PC-3 (cell line): Measurements from ENCODE around the gene PLXND1. TPM values are rescaled to one million over a fixed set of nuclear protein-coding genes. Genes with fewer than 3 reads are reported as not detected.

ENCODE experiments used
- ATAC-seq: fragments of 200-7000 bp; cut with Tn5 transposase; 2 replicates; pipeline ENCODE4 v1.9.1; 2020; ENCODE audit warnings: mild to moderate bottlenecking, moderate library complexity
- BruUV-seq: library from RNA; stranded (reverse); fragments of 400-500 nt; replicated peaks from 2 replicates; lab custom pipeline; 2021; lab: Mats Ljungman, UMichigan
- CTCF ChIA-PET: fragments of 300-600 bp; sonication (Branson Sonifier 250); formaldehyde crosslinking; loops from one replicate; lab custom pipeline; 2022; ENCODE audit warnings: antibody characterized with exemption; lab: Charles Lee
- POLR2A ChIA-PET: fragments of 300-600 bp; sonication (Branson Sonifier 250); formaldehyde crosslinking; loops from one replicate; lab custom pipeline; 2022; ENCODE audit warnings: antibody characterized with exemption; ENCODE audit not compliant: unreplicated experiment; lab: Charles Lee
- DNase-seq: peaks from one replicate; pipeline ENCODE4 v3.0.0-alpha.2; 2015
- H2AFZ ChIP-seq: fragments of 300-600 bp; sonication (generic); 2 replicates; pipeline ENCODE4 v1.6.0; 2016; ENCODE audit warnings: antibody characterized with exemption, low read length
- H3F3A ChIP-seq: fragments of 300-600 bp; sonication (generic); one replicate; pipeline ENCODE4 v1.6.0; 2017; ENCODE audit warnings: antibody characterized with exemption, low read length, control low read depth, mild to moderate bottlenecking; ENCODE audit not compliant: unreplicated experiment
- H3K27ac ChIP-seq: fragments of 300-600 bp; sonication (generic); 2 replicates; pipeline ENCODE4 v1.5.1; 2016; ENCODE audit warnings: mild to moderate bottlenecking, low read length
- H3K27me3 ChIP-seq: fragments of 300-600 bp; sonication (generic); 2 replicates; pipeline ENCODE4 v1.6.1; 2016; ENCODE audit warnings: low read length, mixed read lengths
- H3K36me3 ChIP-seq: fragments of 300-600 bp; sonication (generic); 2 replicates; pipeline ENCODE4 v1.6.1; 2016; ENCODE audit warnings: low read depth, mixed run types, low read length, mixed read lengths
- H3K4me1 ChIP-seq: fragments of 300-600 bp; sonication (generic); 2 replicates; pipeline ENCODE4 v1.5.1; 2016; ENCODE audit warnings: low read length; ENCODE audit not compliant: insufficient read depth
- H3K4me2 ChIP-seq: fragments of 300-600 bp; sonication (generic); 2 replicates; pipeline ENCODE4 v1.6.0; 2016; ENCODE audit warnings: low read length
- H3K4me3 ChIP-seq: fragments of 300-600 bp; sonication (generic); 2 replicates; pipeline ENCODE4 v1.5.1; 2016; ENCODE audit warnings: mild to moderate bottlenecking, low read length, mixed read lengths
- H3K79me2 ChIP-seq: fragments of 300-600 bp; sonication (generic); 2 replicates; pipeline ENCODE4 v1.6.1; 2017; ENCODE audit warnings: low read length, mixed read lengths
- H3K9ac ChIP-seq: fragments of 300-600 bp; sonication (generic); 2 replicates; pipeline ENCODE4 v1.6.0; 2016; ENCODE audit warnings: mild to moderate bottlenecking, low read length
- H3K9me2 ChIP-seq: fragments of 300-600 bp; sonication (generic); replicated peaks from 2 replicates; pipeline ENCODE4 v1.6.1; 2016; ENCODE audit warnings: mixed run types, low read length, mixed read lengths
- H3K9me3 ChIP-seq: fragments of 300-600 bp; sonication (generic); 2 replicates; pipeline ENCODE4 v1.6.1; 2016; ENCODE audit warnings: low read length, mixed read lengths
- H4K20me1 ChIP-seq: fragments of 300-600 bp; sonication (generic); 2 replicates; pipeline ENCODE4 v1.6.1; 2016; ENCODE audit warnings: low read length, mixed read lengths
- CTCF ChIP-seq: fragments of 300-600 bp; sonication (generic); conservative IDR thresholded peaks from 2 replicates; pipeline ENCODE4 v1.5.1; 2017; ENCODE audit warnings: antibody characterized with exemption, low read depth, mild to moderate bottlenecking, low read length
- EZH2 ChIP-seq: fragments of 300-600 bp; sonication (generic); IDR thresholded peaks from one replicate; pipeline ENCODE4 v1.6.1; 2017; ENCODE audit warnings: antibody characterized with exemption, mild to moderate bottlenecking, low read length; ENCODE audit not compliant: unreplicated experiment
- EZH2phosphoT487 ChIP-seq: fragments of 300-600 bp; sonication (generic); IDR thresholded peaks from 2 replicates; pipeline ENCODE4 v1.6.1; 2018; ENCODE audit warnings: mild to moderate bottlenecking, antibody characterized with exemption, low read length, borderline replicate concordance
- intact Hi-C: fragments of 100-400 bp; cut with micrococcal nuclease; formaldehyde crosslinking; loops from 2 replicates; pipeline ENCODE4 v1.9.0; 2023
- total RNA-seq: library from RNA; depleted of rRNA; stranded (reverse); fragments of >200 nt; gene quantifications from 2 replicates; pipeline ENCODE4 v1.2.3, GENCODE V29; 2014

PLXND1 gene
- total RNA-seq, 1 experiment from 2014 or later, result 19.2 TPM

- H3K9me2 ChIP-seq, result no peaks in the 10 kb centered on the region
- H3K9ac ChIP-seq, result no peak overlapping the region
- no peaks in the 10 kb centered on the region for H4K20me1 ChIP-seq
- H3K27ac ChIP-seq, result no peak overlapping the region
- DNase-seq (no peak), ATAC-seq (no peak)
- CTCF ChIA-PET, result no interaction called here
- H3K9me3 ChIP-seq, result no peaks in the 10 kb centered on the region
- H3K27me3 ChIP-seq, result no peaks in the 10 kb centered on the region
- H3K4me2 ChIP-seq, result no peak overlapping the region
- intact Hi-C loops, result no loop called here
- no peaks in the 10 kb centered on the region for H3K36me3 ChIP-seq
- H3K4me1 ChIP-seq, result no peaks in the 10 kb centered on the region
- H3K79me2 ChIP-seq, result no peaks in the 10 kb centered on the region
- no peak for TF ChIP-seq EZH2
- TF ChIP-seq CTCF, result no peak
- TF ChIP-seq EZH2phosphoT487, result no peak
- no TSS peak for BruUV-seq
- H3F3A ChIP-seq, result no peaks in the 10 kb centered on the region
- POLR2A ChIA-PET, result no interaction called here
- H3K4me3 ChIP-seq, result no peak overlapping the region
- H2AFZ ChIP-seq, result no peak overlapping the region
Observed at GRCh38 chr3:129514563-129514962, 91.9 kb downstream of the PLXND1 start.

GRCh38 chr3:129514110-129514509, 92.4 kb downstream of the PLXND1 start:
- H3K4me2 ChIP-seq, result no peak overlapping the region
- ATAC-seq, result no peak
- no peaks in the 10 kb centered on the region for H3K36me3 ChIP-seq
- H3K79me2 ChIP-seq, result no peaks in the 10 kb centered on the region
- no peak overlapping the region for H3K27ac ChIP-seq
- no peaks in the 10 kb centered on the region for H3K9me3 ChIP-seq
- CTCF ChIA-PET, result no interaction called here
- TF ChIP-seq EZH2phosphoT487, result no peak
- no peak for TF ChIP-seq EZH2
- no peak for TF ChIP-seq CTCF
- POLR2A ChIA-PET, result no interaction called here
- no peak overlapping the region for H3K4me3 ChIP-seq
- no peaks in the 10 kb centered on the region for H3F3A ChIP-seq
- no peak overlapping the region for H3K9ac ChIP-seq
- intact Hi-C loops, result no loop called here
- no peak overlapping the region for H2AFZ ChIP-seq
- H3K9me2 ChIP-seq, result no peaks in the 10 kb centered on the region
- no TSS peak for BruUV-seq
- no peaks in the 10 kb centered on the region for H3K4me1 ChIP-seq
- no peaks in the 10 kb centered on the region for H3K27me3 ChIP-seq
- H4K20me1 ChIP-seq, result no peaks in the 10 kb centered on the region
- no peak for DNase-seq

- Histone ChIP-seq H3K9me2 (no peaks in the 10 kb centered on the region), H3K4me1 (no peaks in the 10 kb centered on the region), H3F3A (no peaks in the 10 kb centered on the region), H3K9ac (no peak overlapping the region), H3K9me3 (no peaks in the 10 kb centered on the region), H3K27ac (no peak overlapping the region), H2AFZ (no peak overlapping the region), H4K20me1 (no peaks in the 10 kb centered on the region), H3K27me3 (no peaks in the 10 kb centered on the region), H3K4me3 (no peak overlapping the region), H3K36me3 (no peaks in the 10 kb centered on the region), H3K79me2 (no peaks in the 10 kb centered on the region), H3K4me2 (no peak overlapping the region)
- DNase-seq, result no peak
- CTCF ChIA-PET, result no interaction called here
- POLR2A ChIA-PET, result no interaction called here
- intact Hi-C loops, result no loop called here
- no TSS peak for BruUV-seq
- TF ChIP-seq EZH2phosphoT487 (no peak), EZH2 (no peak), CTCF (no peak)
- no peak for ATAC-seq
Observed at GRCh38 chr3:129513705-129514104, 92.8 kb downstream of the PLXND1 start.
